NCI-H2171 (cell line): Measurements from ENCODE around the gene ORC6.

ENCODE experiments used
- DNase-seq: peaks from one replicate; lab custom pipeline; 2025; lab: John Stamatoyannopoulos, UW

ORC6 gene

DNA sequence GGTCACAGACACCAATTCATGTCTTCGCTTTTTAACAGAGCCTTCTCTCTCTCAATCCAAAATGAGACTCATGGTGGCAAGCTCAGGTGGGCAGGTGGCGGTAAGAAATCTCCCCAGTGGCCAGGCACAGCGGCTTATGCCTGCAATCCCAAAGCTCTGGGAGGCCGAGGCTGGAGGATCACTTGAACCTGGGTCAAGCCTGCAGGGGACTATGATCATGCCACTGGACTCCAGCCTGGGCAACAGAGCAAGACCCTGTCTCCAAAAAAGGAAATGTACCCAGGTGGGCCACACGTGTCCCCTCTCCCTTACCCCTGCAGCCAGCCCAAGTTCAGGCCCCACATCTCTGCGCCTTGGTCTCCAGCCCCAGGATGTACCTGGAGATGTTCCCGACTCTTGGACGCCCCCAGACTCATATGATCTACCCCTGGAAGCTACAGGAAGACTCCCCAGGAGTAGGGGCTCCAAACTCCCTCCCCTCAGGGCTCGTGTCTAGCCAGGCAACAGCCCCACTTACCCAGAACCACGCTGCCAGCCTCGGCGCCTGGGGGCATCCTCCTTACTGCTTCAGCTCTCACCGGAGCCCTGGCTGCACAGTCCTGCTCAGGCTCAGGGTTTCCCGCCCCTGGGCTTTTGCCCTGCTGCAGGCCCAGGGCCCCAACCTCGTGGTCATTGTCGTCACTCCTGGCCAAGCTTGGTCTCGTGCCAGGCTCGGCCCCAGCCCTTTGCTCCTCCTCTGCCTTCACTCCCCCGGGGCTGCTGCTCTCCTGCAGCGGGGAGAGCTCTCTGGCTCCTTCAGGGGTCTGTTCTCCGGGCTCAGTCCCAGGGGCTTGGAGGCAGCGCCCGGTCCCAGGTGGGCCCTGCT lies 42.5 kb downstream of the ORC6 start:
- DNase-seq = no peak

DNA sequence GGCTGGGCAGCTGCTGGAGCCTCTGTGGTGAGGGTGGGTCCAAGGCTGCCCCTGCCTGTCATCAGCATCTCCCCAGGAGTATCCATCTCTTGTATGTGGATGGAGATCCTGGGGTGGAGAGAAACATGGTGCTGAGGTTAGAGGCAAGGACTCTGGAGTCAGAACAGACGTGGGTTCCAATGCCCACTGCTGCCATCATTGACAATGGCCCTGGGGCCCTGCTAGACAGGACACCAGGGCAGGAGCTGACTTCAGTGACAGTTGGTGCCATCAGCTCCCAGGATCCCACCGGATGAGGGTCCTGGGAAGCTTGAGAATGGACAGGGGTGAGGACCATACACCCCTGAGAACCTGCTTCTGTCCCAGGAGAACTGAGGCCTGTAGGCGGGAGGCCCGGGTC lies 43.1 kb downstream of the ORC6 start:
- DNase-seq = no peak

DNA sequence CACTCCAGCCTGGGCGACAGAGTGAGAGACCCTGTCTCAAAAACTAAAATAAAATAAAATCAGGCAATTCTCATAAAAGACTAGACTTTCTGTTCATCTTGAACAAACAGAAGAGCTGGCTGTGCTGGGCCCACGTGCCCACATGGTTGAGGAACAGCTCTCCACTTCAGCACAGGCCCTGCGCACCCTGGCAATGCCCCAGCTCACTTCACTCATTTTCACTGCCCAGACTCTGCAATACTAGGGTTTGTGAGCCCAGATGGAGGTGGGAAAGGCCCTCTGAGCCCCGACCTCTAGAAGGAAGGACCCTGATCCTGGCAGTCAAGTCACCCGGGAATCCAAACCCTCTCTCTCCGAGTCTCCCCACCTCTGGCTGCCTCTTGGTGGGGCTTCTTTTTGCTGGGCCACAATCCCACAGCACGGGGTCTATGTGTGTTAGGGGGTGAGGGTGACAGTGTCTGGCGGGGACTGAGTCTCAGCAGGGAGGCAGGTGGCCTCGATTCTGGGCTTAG lies 43.9 kb downstream of the ORC6 start:
- no peak for DNase-seq

DNA sequence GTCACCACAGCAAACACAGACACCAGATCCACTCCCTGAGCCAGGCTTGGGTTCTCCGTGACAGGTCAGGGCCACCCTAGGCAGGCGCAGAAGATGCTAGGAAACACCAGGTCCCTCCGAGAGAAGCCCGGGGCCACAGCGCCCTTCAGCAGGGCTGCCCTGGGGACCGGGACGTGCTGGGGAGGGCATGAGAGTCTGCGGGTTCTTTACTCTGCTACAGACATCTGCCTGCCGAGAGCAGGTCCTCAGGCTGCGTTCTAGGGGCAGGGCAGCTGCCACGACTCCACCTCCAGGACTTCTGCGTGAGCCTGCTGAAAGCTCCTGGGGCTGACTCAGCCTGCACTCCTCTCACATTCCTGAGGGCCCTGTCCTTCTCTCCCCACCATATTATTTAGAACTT lies 47.2 kb downstream of the ORC6 start:
- no peak for DNase-seq

DNA sequence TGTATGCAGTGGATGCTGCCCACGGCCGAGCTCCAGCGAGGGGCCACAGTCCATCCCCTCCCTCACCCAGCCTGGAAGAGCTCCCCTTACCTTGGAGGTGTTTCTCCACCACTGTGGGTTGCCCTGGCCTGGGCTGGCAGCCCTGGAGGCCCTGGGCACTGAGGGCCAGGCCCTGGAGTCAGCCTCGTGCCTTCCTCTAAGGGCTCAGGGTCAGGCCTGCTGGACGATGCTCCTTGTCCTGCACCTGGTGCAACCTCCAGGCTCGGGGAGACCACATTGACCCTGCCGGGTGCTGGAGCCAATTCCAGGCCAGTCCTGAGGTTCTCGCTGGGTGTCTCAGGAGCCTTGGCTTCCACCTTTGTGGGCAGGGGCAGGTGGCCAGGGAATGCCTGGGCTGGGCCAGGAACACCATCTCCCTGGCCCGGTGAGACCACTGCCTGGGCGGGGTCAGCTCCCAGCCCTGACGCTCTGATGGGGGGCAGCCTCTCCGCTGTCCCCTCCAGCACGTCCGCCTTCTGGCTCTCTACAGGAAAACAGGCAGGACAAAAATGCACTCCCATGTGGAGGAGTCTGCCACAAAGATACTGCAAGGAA lies 48.3 kb downstream of the ORC6 start:
- DNase-seq = no peak

DNA sequence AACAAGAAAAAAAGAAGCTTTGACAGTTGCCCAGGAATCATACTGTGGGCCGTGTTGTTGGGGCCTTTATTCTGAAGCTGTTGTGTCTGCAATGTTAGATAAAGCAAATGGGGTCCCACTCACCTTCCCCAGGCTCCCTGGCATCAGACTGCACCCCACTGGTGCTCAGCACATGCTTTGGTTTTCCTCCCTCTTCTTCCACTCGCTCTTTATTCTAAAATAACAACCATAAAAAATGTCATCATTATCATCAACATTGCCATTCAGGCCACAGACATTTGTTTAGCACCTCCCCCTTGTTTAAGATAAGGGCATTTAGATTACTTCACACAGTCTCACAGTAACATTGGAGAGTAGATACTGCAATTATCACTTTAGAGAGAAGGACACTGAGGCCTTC lies 50.5 kb downstream of the ORC6 start:
- DNase-seq = no peak

DNA sequence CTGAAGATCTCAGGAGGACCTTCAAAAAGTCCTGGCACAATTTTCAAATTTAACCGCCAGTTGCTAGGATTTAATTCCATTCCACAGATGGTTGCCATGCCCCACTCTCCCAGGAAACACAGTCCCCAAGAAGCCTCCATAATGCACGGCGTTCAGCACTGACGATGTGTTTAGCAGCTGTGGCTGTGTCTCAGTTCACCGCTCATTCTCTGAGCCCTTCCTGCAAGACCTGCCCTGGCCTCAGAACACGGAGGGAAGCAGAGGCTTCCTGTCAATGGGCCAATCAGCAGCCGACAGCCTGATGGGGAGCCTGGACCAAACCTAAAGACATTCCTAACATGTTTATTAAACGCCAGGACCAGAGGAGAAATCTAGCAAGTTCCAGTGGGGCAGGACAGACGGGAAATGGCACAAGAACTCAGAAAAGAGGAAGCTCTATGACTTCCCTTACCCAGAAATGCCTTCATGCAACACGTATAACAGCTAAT lies 53.8 kb downstream of the ORC6 start:
- no peak for DNase-seq

DNA sequence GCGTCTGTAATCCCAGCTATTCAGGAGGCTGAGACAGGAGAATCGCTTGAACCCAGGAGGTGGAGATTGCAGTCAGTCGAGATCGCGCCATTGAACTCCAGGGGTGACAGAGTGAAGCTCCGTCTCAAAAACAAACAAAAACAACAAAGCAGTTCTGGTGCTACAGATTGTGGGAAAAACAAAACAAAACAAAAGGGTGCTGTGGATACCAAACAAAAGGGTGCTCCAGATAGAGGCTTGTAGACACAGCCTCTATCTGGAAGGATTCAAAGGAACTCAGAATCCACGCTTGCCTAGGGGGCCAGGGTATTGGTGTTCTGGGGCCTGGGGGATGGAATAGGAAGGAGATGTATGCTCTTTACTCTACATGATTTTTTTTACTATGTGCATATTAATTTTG lies 56.2 kb downstream of the ORC6 start:
- DNase-seq = no peak

DNA sequence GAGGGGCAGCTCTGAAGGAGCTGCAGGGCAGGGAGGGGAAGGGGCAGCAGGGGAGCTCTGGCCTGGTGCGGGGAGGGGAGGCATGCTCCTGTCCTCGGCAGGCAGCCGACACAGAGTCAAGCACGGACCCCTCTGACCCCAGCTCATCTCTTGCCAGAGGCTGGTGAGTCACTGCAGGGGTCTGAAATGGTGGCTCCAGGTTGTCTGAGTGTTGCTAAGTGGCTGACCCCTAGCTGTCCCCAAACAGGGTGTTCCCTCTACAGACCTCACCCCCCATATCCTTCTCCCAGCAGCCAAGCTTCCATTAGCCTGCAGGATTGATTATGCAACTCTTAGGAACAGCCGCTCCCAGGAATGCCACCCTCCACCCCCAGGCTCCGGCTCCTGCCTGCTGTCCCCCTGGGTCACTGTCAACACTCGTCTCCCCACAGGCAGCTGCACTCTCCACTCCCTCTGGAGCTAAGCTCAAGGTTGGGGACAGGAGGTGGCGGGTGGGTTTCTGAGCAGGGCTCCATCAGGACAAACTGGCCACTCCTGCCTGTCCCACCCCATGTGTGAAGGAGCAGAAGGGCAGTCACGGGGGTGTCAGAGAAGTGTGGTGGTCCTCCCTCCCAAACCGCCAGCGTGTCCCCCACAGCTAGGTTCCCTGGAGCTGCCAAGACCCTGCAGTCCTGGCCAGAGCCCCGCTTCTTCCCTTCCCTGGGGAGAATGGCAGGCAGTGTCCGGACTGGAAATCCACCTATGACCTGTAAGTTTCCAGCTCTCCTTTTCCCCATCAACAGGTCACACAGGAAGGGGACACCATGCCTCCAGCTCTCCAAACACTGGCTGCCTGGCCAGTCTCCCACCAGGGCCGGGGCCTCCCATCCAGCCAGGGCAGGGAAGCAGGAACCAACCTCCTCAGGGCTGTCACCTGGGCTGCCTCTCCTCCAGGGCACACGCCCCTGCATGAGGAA lies 57.6 kb downstream of the ORC6 start:
- DNase-seq = no peak
